GM21381 (cell line): Measurements from ENCODE around the gene COTL1.
A peak's percentile ranks its signal among the peaks of the same experiment; 100 is the strongest.
"Not testable (repeated sequence)": the region's sequence is repeated elsewhere in the genome, so short reads cannot be mapped to it uniquely, and the experiment has no call there.

Experiments
- ATAC-seq: cut with Tn5 transposase; IDR thresholded peaks from one replicate; pipeline ENCODE4 v1.9.1; 2021; ENCODE audit warnings: mild to moderate bottlenecking, moderate library complexity; ENCODE audit not compliant: unreplicated experiment

COTL1 gene

GRCh38 chr16:84574191-84574590, 43.7 kb downstream of the COTL1 start:
- ATAC-seq, result no peak

GRCh38 chr16:84572096-84572495, 45.8 kb downstream of the COTL1 start:
- ATAC-seq, result no peak

DNA sequence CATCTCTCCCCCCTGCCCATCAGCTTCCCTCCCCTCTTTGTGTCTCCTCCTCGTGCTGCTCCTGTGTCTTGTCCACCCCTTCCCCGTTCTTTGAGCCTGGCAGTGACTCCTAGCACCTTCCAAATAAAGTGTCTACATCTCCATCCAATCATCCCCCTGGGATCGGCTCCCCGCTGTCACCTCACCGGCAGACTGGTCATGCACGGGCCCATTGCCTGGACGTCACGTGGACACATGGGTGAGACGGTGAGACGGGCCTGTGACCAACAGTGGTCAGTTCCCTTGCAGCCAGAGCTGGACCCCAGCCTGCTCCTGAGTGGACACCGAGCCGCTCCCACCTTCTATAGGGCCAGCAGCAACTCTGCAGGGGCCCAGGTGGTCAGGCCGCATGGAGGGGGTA, 46.4 kb downstream of the COTL1 start:
- no peak for ATAC-seq

DNA sequence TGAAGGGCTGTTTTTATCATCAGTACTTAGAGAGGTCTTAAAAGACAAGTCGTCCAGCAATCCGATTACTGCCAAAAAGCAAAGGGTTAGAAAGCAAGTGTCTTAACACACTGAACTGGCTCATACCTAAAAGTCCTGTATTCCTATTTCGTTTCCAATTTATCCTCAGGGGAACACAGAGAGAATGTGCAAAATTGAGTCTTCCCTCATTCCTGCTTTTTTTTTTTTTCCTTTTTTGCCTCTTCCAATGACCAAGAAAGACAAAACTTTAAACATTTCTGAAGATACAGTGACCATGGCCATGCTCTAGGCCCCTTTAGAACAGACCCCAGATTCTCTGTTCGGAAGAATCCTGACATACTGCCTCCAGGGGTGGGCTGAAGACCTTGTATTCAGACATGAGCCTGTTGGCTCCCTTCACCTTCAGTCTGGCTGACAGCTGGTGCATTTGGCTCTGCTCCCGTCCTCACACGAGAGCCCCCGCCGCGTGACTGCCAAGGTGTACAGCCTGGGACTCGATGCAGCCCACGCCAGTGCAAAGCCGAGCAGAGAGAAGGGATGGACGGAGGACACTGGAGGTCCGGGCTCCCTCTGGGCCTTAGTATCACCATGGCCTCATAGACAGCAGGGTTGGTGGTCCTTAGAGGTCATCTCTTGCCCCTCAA, 47.0 kb downstream of the COTL1 start:
- ATAC-seq, result no peak

DNA sequence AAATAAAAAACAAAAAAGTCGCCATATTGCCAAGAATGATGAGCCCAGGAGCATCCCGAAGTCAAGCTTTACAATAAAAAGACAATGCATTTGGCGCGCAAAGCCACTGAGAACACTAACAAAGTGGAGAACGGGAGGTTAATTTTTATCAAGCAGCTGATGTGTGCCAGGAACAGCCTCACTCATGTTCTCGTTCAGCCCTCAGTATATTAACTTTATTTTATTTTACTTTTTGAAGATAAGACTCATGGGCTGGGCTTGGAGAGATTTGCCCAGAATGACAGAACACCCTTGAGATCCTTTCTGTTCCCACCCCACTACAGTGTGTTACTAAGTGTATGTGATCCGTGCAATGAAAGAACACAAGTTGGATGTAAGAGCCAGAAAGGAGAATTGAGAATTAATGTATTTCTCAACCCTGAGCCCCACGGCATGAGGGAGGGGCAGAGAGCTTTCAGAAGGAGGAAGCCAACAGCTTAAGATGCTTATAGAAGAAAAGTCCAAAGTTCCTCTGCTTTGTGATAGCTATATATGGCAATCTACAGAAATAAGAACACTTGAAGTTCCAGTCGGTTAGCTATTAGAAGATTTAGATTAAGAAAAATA, 48.4 kb downstream of the COTL1 start:
- ATAC-seq, result no peak

- no peak for ATAC-seq
Observed at GRCh38 chr16:84568066-84568465, 49.8 kb downstream of the COTL1 start.

DNA sequence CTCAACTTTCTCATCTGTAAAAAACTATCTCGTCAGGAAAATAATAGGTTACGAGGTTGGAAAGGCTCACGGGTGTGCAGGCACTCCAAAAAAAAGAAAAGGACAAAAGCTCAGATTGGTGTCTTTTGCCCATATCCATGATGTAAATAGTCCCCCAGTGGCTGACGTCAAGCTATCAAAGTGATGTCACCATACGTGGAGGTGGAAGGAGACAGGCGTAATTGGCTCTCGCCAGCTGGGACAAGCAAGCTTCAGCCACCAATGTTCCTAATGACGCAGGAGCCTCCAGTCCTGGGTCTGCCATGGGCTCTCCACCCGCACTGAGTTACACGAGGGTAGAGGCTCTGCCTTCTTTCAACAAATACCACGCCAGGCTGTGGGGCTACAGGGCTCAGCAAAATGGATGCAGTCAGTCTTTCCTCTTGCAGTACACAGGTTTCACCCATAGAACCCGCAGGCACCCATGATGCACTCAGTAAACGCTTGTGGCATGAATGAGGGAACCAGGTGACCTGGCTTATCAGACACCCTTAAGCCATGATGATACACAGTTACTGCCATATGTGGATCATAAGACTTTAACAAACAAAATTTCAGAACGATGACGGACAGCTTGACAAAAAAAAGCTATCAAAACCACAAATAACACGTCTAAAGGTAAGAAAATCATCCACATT, 50.5 kb downstream of the COTL1 start:
- ATAC-seq, result no peak

DNA sequence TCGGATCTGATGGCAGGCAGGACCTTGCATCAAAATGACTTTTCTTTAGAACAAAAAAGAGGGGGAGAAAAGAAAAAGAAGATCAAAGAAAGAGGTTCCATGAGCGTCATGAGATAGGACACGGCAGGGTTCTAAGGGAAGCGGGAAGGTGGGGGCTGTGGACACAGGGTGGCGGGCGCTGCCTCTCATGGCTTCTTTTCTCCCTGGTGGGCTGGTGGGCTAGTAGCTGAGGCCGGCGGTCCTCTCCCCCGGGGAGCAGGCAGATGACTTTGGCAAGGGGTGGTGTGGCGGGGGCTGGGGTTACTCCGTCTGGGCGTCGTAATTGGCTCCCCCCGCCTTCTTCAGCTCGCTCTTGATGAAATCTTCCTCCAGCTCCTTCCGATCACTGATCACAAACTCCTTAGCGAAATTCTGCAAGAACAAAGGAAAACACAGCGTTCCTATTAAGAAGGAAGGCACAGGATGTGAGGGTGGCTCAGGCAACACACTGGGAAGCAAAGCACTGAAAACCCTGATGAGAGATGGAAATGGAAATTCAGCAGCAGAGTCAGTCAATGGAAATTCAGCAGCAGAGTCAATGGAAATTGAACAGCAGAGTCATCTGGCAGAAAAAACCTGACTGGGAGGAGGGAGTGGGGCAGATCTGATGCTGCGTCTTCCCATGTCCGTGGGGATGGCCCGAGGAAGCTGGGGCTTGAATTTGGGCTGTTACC, 51.2 kb downstream of the COTL1 start:
- ATAC-seq, result no peak

- no peak for ATAC-seq
Observed at GRCh38 chr16:84565669-84566495, 52.0 kb downstream of the COTL1 start.

- ATAC-seq, result no peak
Observed at GRCh38 chr16:84563786-84564420, 54.0 kb downstream of the COTL1 start.

DNA sequence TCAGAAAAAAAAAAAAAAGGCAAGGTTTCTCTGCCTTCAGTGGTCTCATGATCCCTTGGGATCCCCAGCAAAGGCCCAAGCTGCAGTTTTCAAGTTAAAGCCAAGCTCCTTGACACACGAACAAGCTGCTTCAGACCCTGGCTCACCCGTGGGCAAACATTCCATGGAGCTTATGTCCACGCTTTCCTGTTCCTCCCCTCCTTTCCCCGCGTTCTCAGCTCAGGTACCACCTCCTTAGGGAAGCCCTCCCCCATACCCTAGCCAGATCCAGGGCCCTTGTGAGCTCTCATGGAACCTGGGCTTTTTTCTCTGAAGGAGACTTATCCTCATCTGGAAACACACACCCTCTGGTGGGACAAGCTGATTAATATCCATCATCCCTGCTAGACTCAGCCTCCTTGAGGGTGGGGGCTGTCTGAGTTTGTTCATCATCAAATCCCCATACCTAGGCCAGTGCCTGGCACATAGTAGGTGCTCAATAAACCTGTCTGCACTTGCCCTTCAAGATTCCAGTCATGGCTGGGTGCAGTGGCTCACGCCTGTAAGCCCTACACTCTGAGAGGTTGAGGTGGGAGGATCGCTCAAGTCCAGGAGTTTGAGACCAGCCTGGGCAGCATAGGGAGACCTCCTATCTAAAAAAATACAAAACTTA, 54.7 kb downstream of the COTL1 start:
- no peak for ATAC-seq

DNA sequence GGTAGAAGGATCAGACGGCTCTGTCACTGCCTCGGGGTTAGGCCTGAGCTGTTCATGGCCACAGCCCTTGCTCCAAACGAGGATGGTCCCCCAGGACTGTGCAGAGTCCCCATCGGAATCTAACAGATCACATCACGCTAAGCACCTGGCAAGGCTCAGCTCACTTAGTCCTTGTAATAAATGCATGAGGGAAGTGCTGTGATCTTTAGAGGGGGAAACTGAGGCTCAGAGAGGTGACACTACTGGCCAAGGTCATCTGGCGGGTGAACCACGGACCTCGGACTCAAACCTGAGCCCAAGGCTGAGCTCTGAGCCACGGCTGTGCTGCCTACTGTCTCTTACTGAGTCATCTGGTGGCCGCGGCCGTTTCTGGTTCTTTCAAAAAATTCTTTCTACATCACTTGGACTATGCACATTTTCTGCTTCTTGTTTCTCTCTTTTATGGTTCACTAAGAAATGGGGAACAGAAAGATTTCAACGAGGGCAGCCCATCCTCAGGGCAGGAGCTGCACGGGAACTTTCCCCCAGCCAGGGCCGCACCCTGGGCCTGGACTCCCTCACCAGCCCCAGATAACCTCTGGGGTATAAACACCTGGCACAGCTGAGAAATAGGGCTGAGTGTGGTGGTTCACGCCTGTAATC, 55.6 kb downstream of the COTL1 start:
- peak; percentile 63 for ATAC-seq

DNA sequence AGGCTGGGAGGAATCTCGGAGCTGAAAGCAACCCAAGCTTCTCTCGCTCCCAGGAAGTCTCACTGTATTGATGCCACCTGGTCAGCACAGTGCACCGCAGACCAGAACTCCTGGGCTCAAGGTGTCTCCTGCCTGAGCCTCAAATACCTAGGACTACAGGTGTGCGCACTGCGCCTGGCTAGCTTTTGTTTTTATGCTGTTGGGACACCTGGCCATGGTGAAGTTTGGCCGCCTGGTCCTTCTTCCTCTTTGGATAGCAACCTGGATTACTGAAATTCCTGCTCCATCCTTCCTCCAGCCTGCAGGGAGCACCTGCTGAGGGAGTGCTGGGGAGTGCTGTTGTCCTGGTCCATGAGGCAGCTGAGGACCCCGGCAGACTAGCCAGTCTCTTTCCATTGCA, 56.6 kb downstream of the COTL1 start:
- ATAC-seq, result no peak

DNA sequence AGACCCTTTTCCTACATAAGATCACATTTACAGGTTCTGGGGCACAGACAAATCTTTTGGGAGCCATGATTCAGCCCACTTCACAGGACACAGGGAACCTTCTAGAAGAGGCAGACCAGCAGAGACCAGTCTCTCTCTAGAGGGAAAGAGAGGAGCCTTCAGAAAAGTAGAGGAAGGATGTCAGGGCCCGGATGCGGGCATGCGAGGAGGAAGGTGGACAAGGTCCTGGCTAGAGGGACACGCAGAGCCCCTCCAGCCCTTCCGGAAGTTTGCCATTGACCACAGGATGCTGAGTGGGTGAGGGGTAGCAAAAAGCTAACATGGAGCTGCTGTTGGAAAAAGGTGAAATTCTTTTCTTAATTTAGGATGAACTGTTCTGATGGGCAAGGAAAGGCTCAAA, 57.6 kb downstream of the COTL1 start:
- no peak for ATAC-seq

DNA sequence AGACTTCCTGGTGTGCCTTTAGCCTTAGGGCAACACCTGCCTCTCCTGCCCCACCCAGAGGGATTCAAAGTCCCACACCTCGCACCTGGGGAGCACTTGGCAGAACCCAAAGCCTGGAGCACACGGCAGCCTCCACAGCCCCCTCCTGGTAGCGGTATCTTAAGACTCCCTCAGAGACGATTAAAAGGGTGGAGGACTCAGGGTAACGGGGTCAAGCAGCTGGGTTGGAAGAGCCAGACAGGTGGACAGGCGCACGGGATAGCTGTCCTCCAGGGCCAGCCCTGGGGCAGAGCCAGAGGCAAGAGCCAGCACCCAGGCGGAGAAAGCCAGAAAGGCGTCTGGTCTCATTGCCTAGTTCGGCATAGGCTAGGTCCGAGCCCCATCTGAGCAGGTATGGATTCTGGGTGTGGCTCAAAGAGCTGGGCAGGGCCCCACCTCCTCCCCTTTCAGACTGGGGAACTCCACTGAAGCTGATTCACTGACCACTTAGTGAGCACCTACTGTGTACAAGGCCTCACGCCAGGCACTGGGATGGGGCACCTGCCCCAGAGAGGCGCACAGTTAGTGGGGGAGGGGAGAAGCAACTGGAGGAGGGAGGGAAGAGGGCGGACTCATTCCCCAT, 58.5 kb downstream of the COTL1 start:
- no peak for ATAC-seq

GRCh38 chr16:84558850-84559249, 59.0 kb downstream of the COTL1 start:
- ATAC-seq, result not testable (repeated sequence)

DNA sequence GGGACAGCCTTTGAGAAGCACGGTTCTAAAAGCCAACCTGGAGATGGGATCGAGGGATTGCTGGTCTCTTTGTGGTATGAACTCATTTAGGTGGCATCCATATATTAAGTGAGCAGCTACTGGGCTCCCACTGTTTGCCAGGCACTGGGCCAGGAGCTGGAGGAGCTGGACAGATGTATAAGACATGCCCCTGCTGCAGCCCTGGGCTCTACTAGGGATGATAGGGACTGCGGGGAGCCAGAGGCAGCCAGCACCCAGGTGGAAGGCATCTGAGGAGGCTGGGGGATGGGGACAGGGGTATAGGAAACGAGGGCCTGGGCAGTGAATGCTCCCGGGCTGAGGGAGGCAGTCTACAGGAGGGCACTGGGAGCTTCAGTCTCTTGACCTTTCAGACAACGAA, 60.4 kb downstream of the COTL1 start:
- ATAC-seq, result no peak

GRCh38 chr16:84557059-84557458, 60.8 kb downstream of the COTL1 start:
- no peak for ATAC-seq
